GM18907 (cell line): ENCODE data around the gene OARD1.

Experiments used
- ATAC-seq: cut with Tn5 transposase; IDR thresholded peaks from one replicate; pipeline ENCODE4 v1.9.1; 2021; ENCODE audit warnings: mild to moderate bottlenecking, moderate library complexity; ENCODE audit not compliant: unreplicated experiment

OARD1 gene

DNA sequence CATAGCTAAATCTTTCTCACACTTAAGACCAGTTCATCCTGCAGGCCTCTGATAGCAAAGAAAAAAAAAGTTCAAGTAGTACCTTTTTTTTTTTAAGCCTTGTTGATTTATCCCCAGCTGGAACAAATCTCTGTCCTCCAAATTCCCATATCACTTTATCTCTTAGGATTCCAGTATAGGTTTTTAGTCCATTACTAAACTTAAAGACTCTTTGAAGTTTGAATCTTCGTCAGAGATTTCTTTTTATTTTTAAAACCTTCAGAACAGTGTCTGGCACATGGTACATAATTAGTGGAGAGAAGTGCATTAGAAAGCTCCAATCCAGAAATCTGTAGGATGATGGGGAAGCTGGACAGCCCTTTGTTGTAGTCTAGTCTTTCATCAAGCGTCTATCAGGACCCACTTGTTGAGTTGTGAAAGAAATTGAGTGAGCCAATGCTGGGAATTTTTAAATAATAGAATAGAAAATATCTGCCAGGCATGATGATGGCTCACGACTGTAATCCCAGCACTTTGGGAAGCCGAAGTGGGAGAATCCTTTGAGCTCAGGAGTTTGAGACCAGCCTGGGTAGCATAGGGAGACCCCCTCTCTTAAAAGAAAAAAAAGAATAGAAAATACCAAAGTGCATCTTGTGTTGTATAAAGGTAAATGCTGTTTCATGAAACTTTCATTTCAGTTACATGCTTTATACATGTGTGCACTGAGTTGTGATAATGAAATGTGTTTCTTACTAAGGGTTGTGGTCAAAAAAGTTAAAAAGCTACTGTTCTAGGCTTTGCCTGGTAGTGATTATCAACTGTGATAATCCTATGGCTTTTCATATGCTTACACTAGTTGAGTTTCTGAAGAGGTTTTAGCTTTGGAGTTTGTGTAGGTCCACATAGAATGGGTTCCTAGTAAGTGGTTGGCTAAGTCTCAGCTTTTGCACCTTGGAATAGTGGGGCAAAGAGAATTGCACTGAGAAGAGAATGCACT lies 3.8 kb upstream of the OARD1 start:
- ATAC-seq, result no peak

DNA sequence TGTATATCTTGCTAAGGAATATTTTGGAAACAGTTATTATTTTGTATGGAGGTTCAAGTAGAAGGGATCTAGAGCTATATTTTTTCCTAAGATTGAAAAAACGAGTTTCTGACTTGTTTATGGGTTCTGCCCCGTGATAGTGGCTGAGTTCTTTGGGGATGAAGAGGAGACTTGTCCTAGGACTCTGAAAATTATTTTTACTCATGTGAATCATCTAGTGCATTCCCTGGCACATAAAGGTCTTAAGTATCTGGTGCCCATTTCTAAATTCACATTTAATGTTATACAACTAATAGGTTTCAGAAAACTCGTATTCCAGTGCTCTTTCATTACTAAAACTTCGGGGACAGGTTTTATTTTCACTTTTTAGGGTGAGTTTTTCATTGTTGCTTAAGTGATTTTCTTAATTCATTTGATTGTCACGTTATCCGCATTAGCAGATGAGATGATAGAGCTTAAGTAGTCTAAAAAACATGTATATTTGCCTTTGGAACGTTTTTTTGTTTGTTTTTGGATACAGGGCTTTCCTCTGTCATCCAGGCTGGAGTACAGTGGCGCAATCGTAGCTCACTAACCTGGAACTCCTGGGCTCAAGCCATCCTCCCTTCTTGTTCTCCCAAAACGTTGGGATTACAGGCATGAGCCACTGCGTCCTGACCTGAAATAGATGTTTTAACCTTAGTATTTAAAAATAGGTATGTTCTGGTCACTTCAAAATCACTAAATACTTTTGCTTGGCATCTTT lies 2.7 kb upstream of the OARD1 start:
- ATAC-seq, result no peak

DNA sequence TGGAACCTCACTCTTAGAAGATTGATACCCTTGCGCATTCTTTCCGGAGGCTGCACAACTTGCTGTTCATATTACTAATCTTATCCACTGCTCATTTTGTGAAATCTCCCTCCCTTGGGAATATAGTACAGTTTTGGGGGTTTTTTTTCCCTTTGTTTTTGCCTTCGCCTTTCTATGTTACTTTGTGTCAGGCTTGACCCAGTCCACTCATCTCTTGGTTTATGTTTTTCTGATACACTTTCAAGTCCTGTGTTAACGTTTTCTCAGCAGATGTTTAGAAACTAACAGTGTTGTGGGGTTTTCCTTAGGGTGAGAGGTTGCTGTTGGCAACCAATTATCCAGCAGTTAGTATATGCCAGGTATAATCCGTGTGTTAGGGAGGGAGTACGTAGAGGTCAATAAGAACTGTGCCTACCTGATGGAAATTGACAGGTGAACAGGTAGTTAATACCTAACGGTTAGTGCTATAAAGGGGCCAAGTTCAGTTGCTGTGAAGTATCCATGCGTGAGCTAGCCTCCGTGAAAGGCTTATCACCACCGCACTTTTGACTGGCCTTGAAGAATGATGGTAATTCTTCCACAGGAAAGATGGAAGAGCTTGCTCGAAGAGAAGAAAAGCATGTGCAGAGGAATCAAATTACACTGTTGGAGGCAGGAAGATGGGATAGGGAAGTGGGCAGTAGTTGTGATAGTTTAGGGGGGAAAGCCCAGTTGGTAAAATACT lies 2.0 kb upstream of the OARD1 start:
- no peak for ATAC-seq

DNA sequence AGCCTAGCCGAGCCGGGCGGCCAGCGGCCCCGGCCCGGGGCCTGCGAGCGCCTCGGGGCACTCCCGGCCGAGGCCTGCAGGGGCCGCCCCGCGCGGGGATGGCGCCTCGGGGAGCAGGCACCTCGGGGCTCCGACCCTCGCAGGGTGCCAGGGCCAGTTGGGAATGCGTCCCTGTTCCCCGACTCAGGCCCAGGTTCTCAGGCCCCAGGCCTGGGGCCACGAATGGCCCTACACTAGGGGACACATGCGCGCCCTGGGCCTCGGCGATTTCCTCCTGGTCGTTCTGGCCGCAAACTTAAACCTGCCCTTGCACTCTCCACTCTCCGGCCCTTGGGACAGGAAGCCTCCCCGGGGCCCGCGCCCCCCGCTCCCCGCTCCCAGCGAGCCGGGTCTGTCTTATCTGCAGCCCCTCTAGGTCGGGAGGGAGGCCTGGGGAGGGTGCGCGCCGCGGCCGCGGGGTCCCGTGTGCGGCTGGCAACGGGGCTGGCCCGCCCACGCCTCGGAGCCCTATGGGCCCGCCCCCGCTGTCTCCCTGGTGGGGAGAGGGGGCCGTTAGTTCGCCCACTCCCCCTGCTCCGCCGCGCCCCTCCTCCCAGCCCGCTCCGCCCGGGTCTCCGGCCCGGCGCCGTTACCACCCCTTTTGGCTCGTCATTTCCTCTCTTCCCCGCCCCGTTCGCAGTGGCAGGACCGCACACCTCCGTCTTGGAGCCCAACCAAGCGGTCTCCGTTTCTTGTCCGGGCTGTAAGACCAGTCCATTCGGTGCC lies 1.2 kb upstream of the OARD1 start:
- ATAC-seq, result peak; percentile 32

DNA sequence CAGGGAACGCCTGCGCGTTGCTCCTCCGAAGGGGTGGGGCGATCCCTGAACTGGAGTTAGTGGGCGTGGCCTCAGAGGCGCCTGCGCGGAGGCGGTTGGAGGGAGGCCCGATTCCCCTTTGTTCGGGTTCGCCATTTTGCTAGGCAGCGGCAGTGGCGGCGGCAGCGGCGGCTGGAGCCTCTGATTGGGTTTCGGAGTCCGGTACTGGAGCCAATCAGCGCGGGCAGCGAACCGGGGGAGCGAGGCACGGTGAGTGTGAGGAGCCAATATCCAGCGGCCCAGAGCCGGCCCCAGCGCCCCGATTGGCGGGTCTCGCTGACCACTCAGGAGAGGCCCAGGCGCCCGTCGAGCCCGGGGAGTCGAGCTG lies 663 bp upstream of the OARD1 start, which contains the start of gene NFYA:
Gene NFYA (plus strand): TSS at position 139 of the 367 bp plus-strand sequence. CDS start 6,116 bp downstream, outside the sequence.
- ATAC-seq, result peak; percentile 73

DNA sequence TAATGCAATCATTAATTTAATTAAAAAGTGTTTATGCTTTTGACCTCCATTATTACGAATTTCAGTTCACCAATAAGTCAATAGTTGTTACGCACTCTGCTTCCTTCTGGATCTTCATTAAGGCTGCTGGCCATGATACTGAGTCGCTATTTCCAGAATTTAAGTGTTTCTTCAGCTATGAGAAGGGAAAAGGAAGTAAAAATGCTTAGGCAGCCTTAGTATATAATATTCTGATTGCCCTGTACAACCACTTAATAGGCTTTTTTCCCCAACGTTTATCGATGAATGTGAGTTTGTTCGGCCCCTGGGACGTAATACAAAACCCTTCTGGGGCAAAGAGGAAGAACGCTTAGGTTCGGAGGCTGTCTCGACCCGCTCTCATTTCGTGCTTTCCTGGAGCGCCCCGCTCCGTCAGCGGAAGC lies 644 bp downstream of the OARD1 start:
- ATAC-seq, result no peak

DNA sequence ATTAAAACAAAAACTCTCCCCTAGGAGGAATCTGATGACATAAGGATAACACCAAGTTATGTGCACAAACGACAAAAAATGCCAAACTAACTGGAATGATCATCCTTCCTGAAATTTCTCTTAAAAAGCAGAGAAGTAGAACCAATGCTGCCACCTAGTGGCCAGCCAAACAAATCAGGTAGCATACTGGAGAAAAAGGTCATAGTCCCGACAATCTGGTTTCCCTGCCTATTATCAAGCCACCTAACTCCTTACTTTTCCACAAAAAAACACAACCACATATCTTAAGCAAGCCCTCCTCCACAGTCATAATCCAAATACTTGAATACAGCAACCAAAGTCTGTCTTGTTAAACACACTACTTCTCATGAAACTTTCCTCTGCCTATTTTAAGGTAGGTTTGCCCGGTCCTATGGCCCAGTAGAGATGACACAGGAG lies 5.3 kb downstream of the OARD1 start:
- ATAC-seq, result no peak

DNA sequence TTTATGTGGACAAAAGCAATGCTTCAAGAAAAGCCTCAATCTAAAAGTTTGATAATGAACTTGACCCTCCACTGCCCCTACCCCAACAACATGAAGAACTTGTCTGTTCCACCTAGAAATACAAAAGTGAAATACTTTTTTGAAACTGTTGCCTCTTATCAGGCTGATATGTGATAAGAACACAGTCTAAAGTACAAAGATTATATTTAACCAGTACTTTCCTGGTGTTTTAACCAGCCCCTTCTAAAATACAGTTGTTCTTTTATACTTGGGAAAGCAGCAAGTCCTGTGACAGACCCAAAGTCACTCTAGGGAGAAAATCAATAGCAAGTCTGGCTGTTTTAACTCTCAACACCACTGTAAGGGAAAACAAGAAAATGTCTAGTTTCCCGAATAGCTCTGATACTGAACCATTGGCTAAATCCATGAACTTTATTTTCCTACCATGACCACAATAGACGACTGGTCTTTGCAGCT lies 6.6 kb downstream of the OARD1 start:
- ATAC-seq, result no peak

DNA sequence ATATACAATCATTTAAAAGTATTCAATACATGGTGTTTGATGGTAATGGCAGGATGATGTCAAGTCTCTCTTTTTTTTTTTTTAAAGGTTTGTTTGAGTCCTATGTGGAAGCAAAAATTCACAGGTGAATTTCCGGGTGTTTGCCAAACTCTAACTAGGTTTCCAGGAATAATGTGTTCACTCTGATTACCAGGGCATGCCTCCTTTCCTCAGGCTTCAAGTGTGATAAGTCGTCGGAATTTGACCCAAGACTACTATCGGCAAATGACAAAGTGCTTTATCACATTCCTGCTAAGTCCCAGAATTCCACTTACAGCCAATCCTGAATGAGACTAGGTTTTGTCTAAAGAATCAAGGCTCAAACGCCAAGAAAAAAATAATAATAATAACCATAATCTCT lies 7.3 kb downstream of the OARD1 start:
- ATAC-seq, result no peak

DNA sequence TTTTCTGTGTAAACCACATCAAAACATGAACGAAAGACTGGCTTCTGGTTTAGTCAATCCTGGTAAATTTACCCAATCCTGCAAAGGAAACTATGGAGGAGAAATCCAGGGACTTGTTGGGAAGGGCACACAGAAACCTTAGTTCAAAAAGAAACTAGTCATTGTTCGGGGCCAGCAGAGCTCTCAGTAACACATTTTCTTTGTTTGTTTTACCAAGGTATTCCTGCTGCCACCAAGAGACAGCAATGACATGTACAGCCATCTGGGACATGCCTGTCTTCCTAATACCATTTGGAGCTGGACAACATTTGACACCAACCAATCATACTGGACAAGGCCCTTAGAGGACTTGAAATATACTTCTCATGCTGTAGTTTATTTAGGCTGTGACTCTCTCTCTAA lies 8.3 kb downstream of the OARD1 start:
- no peak for ATAC-seq

DNA sequence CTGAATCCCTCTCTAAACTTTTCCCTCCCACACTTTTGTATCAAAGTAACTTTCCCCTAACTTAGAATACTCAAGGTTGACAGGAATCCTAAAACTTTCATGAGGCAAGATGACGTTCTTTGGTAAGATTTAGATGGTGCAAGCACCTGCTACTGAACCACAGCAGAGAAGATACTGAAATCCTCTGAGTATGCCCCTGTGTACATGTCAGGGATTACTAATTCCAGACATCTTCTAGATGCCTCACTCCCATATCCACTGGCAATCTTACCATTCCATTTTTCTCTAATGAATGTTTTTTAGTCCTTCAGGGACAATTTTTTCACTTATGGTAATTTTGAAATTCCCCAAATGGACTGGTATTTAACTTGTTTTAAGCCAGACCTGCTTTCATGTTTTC lies 10.1 kb downstream of the OARD1 start:
- ATAC-seq, result no peak

DNA sequence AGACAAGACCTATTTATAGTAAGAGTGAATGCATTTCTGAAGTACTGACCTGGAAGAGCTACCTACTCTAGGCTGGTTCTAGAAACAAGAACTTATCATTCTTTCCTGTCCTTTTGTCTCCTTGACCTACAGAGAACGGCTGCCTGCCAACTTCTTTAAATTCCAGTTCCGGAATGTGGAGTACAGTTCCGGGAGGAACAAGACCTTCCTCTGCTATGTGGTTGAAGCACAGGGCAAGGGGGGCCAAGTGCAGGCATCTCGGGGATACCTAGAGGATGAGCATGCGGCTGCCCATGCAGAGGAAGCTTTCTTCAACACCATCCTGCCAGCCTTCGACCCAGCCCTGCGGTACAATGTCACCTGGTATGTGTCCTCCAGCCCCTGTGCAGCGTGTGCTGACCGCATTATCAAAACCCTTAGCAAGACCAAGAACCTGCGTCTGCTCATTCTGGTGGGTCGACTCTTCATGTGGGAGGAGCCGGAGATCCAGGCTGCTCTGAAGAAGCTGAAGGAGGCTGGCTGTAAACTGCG lies 10.9 kb downstream of the OARD1 start:
- ATAC-seq, result no peak

DNA sequence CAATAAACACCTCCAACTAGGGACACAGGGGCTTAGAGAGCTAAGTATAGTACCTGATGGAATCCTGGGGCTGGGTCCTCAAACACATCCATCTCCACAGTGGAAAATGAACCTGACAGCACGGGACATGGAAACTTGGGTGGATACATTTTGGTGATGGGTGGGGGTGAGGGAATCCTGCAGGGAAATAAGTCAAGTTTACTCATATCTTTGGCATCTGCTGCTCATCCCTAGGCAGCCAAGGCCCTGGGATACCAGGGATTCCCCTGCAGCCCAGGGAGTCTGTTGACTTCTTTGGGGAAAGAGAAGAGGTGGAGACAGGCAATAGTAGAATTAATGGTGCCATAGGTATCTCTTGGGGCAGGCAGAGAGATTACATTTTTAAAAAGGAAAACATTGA lies 12.6 kb downstream of the OARD1 start:
- ATAC-seq, result no peak

DNA sequence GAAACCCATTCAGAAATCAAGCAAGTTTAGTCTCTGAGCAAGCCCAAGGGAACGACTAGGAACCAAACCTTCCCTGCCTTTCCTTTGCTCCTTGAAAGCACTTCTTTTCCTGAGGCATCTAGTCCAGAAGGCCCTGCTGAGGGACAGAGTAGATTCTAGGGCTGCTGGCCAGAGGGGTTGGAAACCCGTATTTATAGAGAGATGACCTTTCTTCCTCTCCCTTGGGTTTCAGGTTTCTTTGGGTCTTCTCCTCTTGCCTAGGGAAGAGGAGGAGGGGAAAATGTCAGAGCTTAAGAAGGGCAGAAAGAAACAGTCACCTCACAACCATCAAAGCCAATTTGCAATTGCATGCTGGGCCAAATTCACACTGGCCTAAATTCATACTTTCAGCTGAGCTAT lies 13.4 kb downstream of the OARD1 start:
- ATAC-seq, result no peak

DNA sequence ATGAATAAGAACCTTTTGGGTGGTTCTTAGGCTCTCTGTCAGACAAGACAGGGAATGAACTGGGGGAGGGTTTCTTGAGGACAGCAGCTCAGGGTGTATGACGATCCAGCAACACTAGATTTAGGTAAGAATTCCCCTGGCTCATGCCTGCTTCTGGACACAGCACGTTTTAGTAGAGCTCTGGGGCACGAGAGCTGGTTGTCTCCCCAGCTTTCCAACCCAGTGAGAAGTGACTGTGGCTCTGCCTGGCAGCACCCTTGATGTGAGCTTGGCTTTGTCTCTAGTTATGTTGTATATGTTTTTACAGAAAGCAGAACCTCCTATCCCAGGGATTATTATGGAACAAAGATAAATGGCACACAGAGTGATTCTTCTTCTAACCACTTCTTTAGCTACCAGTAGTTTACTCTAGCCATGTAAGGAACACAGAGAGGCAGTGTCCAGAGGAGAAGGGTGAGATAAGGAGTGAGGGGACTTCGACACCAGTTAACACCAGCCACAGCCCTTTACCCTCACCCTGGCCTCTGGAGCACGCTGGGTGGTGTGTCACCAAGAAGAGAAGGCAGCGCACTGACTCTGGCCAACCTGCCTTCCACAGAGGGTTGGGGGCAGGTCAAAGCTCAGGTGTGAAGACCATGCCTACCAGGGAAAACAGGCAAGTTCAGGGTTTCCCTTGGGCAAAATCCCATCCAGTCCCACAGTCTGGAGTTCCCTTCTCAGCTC lies 15.2 kb downstream of the OARD1 start:
- ATAC-seq, result no peak

DNA sequence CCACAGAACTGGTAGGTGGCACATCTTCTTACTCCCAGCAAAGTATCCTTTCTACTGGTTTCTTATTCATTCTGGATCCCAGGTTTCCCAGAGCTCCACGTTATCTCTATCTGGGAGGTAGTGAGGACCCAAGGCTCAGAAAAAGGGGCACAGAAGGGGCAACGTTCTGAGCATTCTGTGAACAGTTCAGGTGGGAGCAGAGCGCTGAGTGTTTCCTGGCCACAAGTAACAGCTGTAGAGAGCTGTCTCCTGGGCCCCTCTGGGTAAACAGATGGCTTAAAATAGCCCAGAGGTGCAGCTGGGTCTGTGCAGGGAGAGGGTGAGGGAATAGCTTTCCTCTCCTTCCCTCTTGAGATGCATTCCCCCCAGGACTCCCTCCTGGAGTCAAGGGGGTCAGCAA lies 17.0 kb downstream of the OARD1 start:
- no peak for ATAC-seq

DNA sequence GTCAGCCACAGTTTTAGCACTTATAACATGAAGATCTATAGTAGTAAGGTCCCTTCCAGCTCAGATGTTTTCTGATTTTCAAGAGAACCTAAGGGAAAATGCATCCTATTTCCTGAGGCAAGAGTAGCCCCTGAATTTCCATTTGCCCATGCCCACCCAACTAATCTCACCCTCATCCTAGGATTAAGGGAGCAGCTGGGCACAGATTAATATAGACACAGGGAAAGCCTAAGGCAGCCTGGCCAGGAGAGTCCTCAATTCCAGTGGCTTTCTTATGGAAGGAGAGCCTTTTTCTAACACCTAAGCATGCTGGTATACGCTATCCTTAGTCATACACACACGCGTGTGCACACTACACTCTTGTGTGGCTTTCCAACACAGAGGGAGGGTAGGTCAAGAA lies 17.6 kb downstream of the OARD1 start:
- no peak for ATAC-seq

DNA sequence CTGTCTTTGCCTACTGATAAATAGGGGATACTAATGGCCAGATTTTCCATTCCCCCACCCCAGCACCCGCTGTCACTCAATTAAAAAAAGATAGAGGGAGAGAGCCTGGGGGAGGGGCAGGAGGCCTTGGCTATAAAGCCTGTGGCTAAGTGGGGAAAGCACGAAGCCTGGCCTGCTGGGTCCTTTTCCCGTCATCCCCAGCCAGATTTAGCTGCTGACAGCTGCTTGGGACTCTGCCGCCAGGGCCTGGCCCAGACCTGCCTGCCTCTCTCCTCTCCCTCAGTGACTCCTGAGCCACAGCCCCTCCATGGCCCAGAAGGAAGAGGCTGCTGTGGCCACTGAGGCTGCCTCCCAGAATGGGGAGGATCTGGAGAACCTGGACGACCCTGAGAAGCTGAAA lies 19.1 kb downstream of the OARD1 start, which contains the start of gene APOBEC2:
Gene APOBEC2 (plus strand): TSS at position 162 of the 400 bp plus-strand sequence. CDS start 146 bp downstream, at position 308.
- ATAC-seq, result no peak

DNA sequence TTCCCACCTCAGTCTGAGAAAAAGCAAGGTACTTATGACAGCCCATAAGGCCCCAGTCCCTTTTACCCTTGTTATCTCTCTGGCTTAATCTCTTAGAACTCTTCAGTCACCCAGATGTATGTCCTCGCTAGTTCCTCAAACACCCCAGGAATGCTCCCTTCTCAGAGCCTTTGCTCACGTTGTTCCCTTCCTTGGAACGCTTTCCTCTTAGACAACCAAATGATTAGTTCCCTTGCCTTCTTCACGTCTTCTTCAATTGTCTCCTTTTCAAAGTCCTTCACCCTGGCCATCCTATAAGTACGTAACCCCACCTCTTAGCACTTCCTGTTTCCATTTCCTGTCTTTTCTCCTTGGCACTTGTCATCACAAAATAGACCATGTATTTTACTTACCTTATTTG lies 20.3 kb downstream of the OARD1 start:
- no peak for ATAC-seq
